CD4-positive, CD25-positive, alpha-beta regulatory T cell (primary cell): ENCODE results near the gene TCF7L1. TPM values are rescaled to one million over a fixed set of nuclear protein-coding genes. Genes with fewer than 3 reads are reported as not detected.
"Not testable (repeated sequence)": the region's sequence is repeated elsewhere in the genome, so short reads cannot be mapped to it uniquely, and the experiment has no call there.

Experiments used
- ATAC-seq, 2 donors: fragments of 150-1000 bp; cut with Tn5 transposase; one replicate each; pipeline ENCODE4 v1.10.0; 2021; ENCODE audit warnings: low read depth in 2 of 2, moderate number of reproducible peaks in 2 of 2, moderate library complexity in 1 of 2
- DNase-seq, 3 donors: peaks; one replicate each; pipeline versions ENCODE4 v3.0.0 to v3.0.0-alpha.2; 2012 to 2022; ENCODE audit warnings: mixed read lengths in 1 of 3
- H3K27ac ChIP-seq: one replicate; pipeline ENCODE4 v1.7.0; 2013; ENCODE audit warnings: mild to moderate bottlenecking, low read length; ENCODE audit not compliant: insufficient read depth, poor library complexity, severe bottlenecking
- H3K27me3 ChIP-seq: one replicate; pipeline ENCODE4 v1.7.0; 2013; ENCODE audit warnings: low read length; ENCODE audit not compliant: control insufficient read depth, insufficient read depth
- H3K36me3 ChIP-seq: one replicate; pipeline ENCODE4 v1.7.0; 2013; ENCODE audit warnings: mild to moderate bottlenecking, low read length, moderate library complexity; ENCODE audit not compliant: control insufficient read depth, insufficient read depth
- H3K4me1 ChIP-seq: 2 replicates; pipeline ENCODE4 v1.7.0; 2013; ENCODE audit warnings: mild to moderate bottlenecking, low read length; ENCODE audit not compliant: insufficient read depth, control insufficient read depth, poor library complexity, severe bottlenecking
- H3K4me3 ChIP-seq: one replicate; pipeline ENCODE4 v1.7.0; 2013; ENCODE audit warnings: low read depth, mild to moderate bottlenecking, low read length, moderate library complexity
- H3K9me3 ChIP-seq, 2 experiments: 1 replicate in 1 of 2; 2 replicates in 1 of 2; pipeline ENCODE4 v1.7.0; 2013; ENCODE audit warnings: low read length in 2 of 2, mild to moderate bottlenecking in 1 of 2, moderate library complexity in 1 of 2; ENCODE audit not compliant: control insufficient read depth in 2 of 2
- H3K27ac Mint-ChIP-seq, 3 donors: one replicate each; pipeline ENCODE4 v1.8.0; 2020 to 2022; ENCODE audit warnings: mild to moderate bottlenecking in 3 of 3, mixed read lengths in 3 of 3, moderate library complexity in 2 of 3
- H3K27me3 Mint-ChIP-seq: one replicate; pipeline ENCODE4 v1.8.0; 2022; ENCODE audit warnings: mild to moderate bottlenecking, mixed read lengths
- H3K36me3 Mint-ChIP-seq: one replicate; pipeline ENCODE4 v1.8.0; 2020; ENCODE audit warnings: mixed read lengths
- H3K4me1 Mint-ChIP-seq, 4 donors: one replicate each; pipeline ENCODE4 v1.8.0; 2020 to 2022; ENCODE audit warnings: mixed read lengths in 4 of 4, mild to moderate bottlenecking in 1 of 4
- H3K4me3 Mint-ChIP-seq, 4 donors: one replicate each; pipeline ENCODE4 v1.8.0; 2020 to 2022; ENCODE audit warnings: mild to moderate bottlenecking in 4 of 4, mixed read lengths in 4 of 4, moderate library complexity in 3 of 4
- H3K9me3 Mint-ChIP-seq, 7 donors: one replicate each; pipeline ENCODE4 v1.8.0; 2020 to 2022; ENCODE audit warnings: mixed read lengths in 7 of 7, mild to moderate bottlenecking in 3 of 7, moderate library complexity in 2 of 7
- polyA plus RNA-seq, 4 donors: library from polyadenylated mRNA; unstranded; fragments of 300-500 nt; fragmentation: Illumina TruSeq; gene quantifications; one replicate each; pipeline ENCODE4 v1.2.3, GENCODE V29; 2021
- total RNA-seq: library from RNA; stranded (reverse); gene quantifications from one replicate; pipeline ENCODE4 v1.2.3, GENCODE V29; 2022

The TCF7L1 gene
- total and polyA plus RNA-seq, 5 donors from 2014 or later: 0.07 to 0.10 TPM; not detected in 3

- H3K36me3 Mint-ChIP-seq: no peaks in the 10 kb centered on the region
- peaks cover 0 to 1% (median 0%) of the 10 kb centered on the region in 7 donors for H3K9me3 Mint-ChIP-seq
- peaks cover 25% of the 10 kb centered on the region for H3K27me3 Mint-ChIP-seq
- no peaks in the 10 kb centered on the region for H3K4me1 Mint-ChIP-seq
- DNase-seq (no peak), ATAC-seq (no peak)
- Histone ChIP-seq H3K4me1 (no peaks in the 10 kb centered on the region), H3K36me3 (no peaks in the 10 kb centered on the region), H3K27me3 (peaks cover 12% of the 10 kb centered on the region), H3K4me3 (no peak overlapping the region), H3K27ac (no peak overlapping the region), H3K9me3 (no peaks in the 10 kb centered on the region)
- H3K27ac Mint-ChIP-seq: no peak overlapping the region
- no peak overlapping the region for H3K4me3 Mint-ChIP-seq
Measured at GRCh38 chr2:85116207-85116606, 17.0 kb upstream of the TCF7L1 start.

DNA sequence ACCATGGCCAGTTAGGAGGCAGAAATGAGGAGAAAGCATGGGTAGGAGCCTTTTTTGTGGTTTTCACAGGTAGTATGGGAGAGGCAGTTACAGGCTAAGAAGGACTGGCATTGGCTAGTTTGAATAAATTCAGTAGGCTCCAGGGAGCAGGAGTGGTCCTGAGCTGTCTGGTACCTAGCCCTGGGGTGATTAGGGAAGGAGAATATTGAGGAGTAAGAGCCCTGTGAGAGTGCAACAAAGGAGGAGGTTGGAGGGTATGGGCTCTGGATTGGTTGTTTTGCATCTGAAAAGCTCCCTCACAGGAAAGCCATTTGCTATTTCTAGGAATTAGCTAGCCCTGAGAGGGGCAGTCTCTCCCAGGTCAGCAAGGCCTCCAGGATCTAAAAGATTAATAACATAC lies 13.3 kb upstream of the TCF7L1 start:
- Histone ChIP-seq H3K4me3 (no peak overlapping the region), H3K36me3 (no peaks in the 10 kb centered on the region), H3K9me3 (no peaks in the 10 kb centered on the region), H3K27me3 (peaks cover 3% of the 10 kb centered on the region), H3K27ac (no peak overlapping the region), H3K4me1 (no peaks in the 10 kb centered on the region)
- no peaks in the 10 kb centered on the region for H3K4me1 Mint-ChIP-seq
- H3K36me3 Mint-ChIP-seq: no peaks in the 10 kb centered on the region
- no peak overlapping the region for H3K4me3 Mint-ChIP-seq
- DNase-seq (no peak), ATAC-seq (no peak)
- H3K27me3 Mint-ChIP-seq: peaks cover 9% of the 10 kb centered on the region
- no peak overlapping the region for H3K27ac Mint-ChIP-seq
- no peaks in the 10 kb centered on the region for H3K9me3 Mint-ChIP-seq

GRCh38 chr2:85120363-85120762 lies 12.8 kb upstream of the TCF7L1 start:
- Histone ChIP-seq H3K27me3 (peaks cover 3% of the 10 kb centered on the region), H3K4me1 (no peaks in the 10 kb centered on the region), H3K9me3 (no peaks in the 10 kb centered on the region), H3K4me3 (no peak overlapping the region), H3K27ac (no peak overlapping the region), H3K36me3 (no peaks in the 10 kb centered on the region)
- ATAC-seq (no peak), DNase-seq (no peak)
- no peaks in the 10 kb centered on the region for H3K9me3 Mint-ChIP-seq
- peaks cover 9% of the 10 kb centered on the region for H3K27me3 Mint-ChIP-seq
- no peak overlapping the region for H3K4me3 Mint-ChIP-seq
- H3K27ac Mint-ChIP-seq: no peak overlapping the region
- H3K4me1 Mint-ChIP-seq: no peaks in the 10 kb centered on the region
- H3K36me3 Mint-ChIP-seq: no peaks in the 10 kb centered on the region

- H3K9me3 ChIP-seq, H3K27ac ChIP-seq, H3K36me3 Mint-ChIP-seq, DNase-seq, ATAC-seq, H3K9me3 Mint-ChIP-seq, H3K4me1 Mint-ChIP-seq, H3K4me3 ChIP-seq, H3K4me3 Mint-ChIP-seq, H3K36me3 ChIP-seq, H3K27ac Mint-ChIP-seq, H3K4me1 ChIP-seq: not testable (repeated sequence)
- peaks cover 26% of the 10 kb centered on the region for H3K27me3 Mint-ChIP-seq
- H3K27me3 ChIP-seq: peaks cover 13% of the 10 kb centered on the region
Measured at GRCh38 chr2:85126462-85126861, 6.7 kb upstream of the TCF7L1 start.

DNA sequence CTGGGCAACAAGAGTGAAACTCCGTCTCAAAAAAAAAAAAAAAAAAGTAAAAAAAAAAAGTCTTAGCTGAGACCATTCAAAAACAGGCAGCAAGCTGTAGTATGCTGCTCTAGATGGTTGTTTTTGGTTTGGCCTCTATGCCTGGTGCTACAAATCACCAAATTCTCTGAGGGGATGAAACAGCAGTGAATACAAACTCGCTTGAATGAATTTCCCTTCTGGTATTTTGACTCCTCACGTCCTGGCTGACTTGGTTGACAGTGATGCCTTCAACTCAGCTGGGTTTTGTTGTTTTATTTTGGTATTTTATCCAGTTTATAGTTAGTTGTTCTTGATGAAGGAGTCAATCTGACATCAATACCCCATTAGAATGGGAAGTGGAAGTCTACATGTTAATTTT lies 3.3 kb upstream of the TCF7L1 start:
- Histone ChIP-seq H3K9me3 (no peaks in the 10 kb centered on the region), H3K36me3 (no peaks in the 10 kb centered on the region), H3K4me3 (no peak overlapping the region), H3K4me1 (peaks cover 20% of the 10 kb centered on the region), H3K27ac (no peak overlapping the region), H3K27me3 (peaks cover 18% of the 10 kb centered on the region)
- H3K4me1 Mint-ChIP-seq: peaks cover 0 to 11% (median 6%) of the 10 kb centered on the region in 4 donors
- H3K27ac Mint-ChIP-seq: no peak overlapping the region
- DNase-seq (no peak), ATAC-seq (no peak)
- H3K9me3 Mint-ChIP-seq: peaks cover 0 to 4% (median 0%) of the 10 kb centered on the region in 7 donors
- H3K27me3 Mint-ChIP-seq: peaks cover 43% of the 10 kb centered on the region
- no peak overlapping the region for H3K4me3 Mint-ChIP-seq
- no peaks in the 10 kb centered on the region for H3K36me3 Mint-ChIP-seq

DNA sequence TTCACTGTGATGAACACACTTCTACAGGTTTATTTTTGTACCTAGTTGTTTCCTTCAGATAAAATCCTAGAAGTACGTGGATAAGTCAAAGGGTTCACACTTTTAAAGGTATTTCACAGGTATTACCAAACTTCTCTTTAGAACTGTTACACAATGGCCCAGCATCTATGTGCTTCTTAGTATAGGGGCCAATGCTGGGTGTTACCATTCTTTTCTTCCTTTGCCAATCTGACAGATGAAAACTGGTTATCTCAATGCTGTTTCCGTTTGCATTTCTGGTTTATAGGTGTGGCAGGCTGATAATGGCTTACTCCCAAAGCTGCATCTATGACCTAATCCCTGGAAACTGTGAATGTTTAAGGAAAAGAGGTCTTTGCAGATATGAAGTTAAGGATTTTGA lies 2.8 kb upstream of the TCF7L1 start:
- DNase-seq (no peak), ATAC-seq (no peak)
- H3K27me3 Mint-ChIP-seq: peaks cover 46% of the 10 kb centered on the region
- Histone ChIP-seq H3K27ac (no peak overlapping the region), H3K36me3 (no peaks in the 10 kb centered on the region), H3K9me3 (no peaks in the 10 kb centered on the region), H3K27me3 (peaks cover 18% of the 10 kb centered on the region), H3K4me1 (peaks cover 20% of the 10 kb centered on the region), H3K4me3 (no peak overlapping the region)
- peaks cover 0 to 11% (median 6%) of the 10 kb centered on the region in 4 donors for H3K4me1 Mint-ChIP-seq
- no peak overlapping the region for H3K4me3 Mint-ChIP-seq
- H3K9me3 Mint-ChIP-seq: peaks cover 0 to 4% (median 0%) of the 10 kb centered on the region in 7 donors
- H3K36me3 Mint-ChIP-seq: no peaks in the 10 kb centered on the region
- H3K27ac Mint-ChIP-seq: no peak overlapping the region

GRCh38 chr2:85131116-85131515 lies 2.1 kb upstream of the TCF7L1 start:
- no peak overlapping the region for H3K4me3 ChIP-seq
- no peaks in the 10 kb centered on the region for H3K36me3 ChIP-seq
- H3K27ac Mint-ChIP-seq: no peak overlapping the region
- H3K4me3 Mint-ChIP-seq: no peak overlapping the region
- peaks cover 0 to 4% (median 0%) of the 10 kb centered on the region in 7 donors for H3K9me3 Mint-ChIP-seq
- H3K27me3 ChIP-seq: peaks cover 18% of the 10 kb centered on the region
- H3K36me3 Mint-ChIP-seq: no peaks in the 10 kb centered on the region
- no peaks in the 10 kb centered on the region for H3K9me3 ChIP-seq
- no peak overlapping the region for H3K27ac ChIP-seq
- peaks cover 20% of the 10 kb centered on the region for H3K4me1 ChIP-seq
- DNase-seq (peak in 1 of 3 donors; percentile 22), ATAC-seq (no peak)
- peaks cover 53% of the 10 kb centered on the region for H3K27me3 Mint-ChIP-seq
- peaks cover 0 to 11% (median 6%) of the 10 kb centered on the region in 4 donors for H3K4me1 Mint-ChIP-seq

GRCh38 chr2:85132397-85132796 lies 795 bp upstream of the TCF7L1 start:
- peak overlapping the region; percentile 63 to 89 (median 75) for H3K4me3 Mint-ChIP-seq
- H3K27me3 Mint-ChIP-seq: peaks cover 64% of the 10 kb centered on the region
- DNase-seq: no peak
- no peaks in the 10 kb centered on the region for H3K36me3 Mint-ChIP-seq
- H3K9me3 ChIP-seq: no peaks in the 10 kb centered on the region
- H3K4me1 Mint-ChIP-seq: peaks cover 0 to 11% (median 6%) of the 10 kb centered on the region in 4 donors
- no peak overlapping the region for H3K4me3 ChIP-seq
- no peaks in the 10 kb centered on the region for H3K36me3 ChIP-seq
- peaks cover 24% of the 10 kb centered on the region for H3K27me3 ChIP-seq
- no peak overlapping the region for H3K27ac Mint-ChIP-seq
- no peak overlapping the region for H3K27ac ChIP-seq
- H3K9me3 Mint-ChIP-seq: peaks cover 0 to 4% (median 0%) of the 10 kb centered on the region in 7 donors
- no peak for ATAC-seq
- H3K4me1 ChIP-seq: peaks cover 20% of the 10 kb centered on the region
